NCI-H2081 (cell line): ENCODE results near the gene ANKRD39.
"Not testable (repeated sequence)": the region's sequence is repeated elsewhere in the genome, so short reads cannot be mapped to it uniquely, and the experiment has no call there.

Experiments
- DNase-seq, 2 experiments: peaks; one replicate each; lab custom pipeline; 2025; lab: John Stamatoyannopoulos, UW

The ANKRD39 gene

GRCh38 chr2:96857667-96858372 lies at the start of gene ANKRD39:
ANKRD39 (minus strand) TSS chr2:96858016; CDS start chr2:96857987, 29 bp downstream.
- DNase-seq, result peak; percentile 98

DNA sequence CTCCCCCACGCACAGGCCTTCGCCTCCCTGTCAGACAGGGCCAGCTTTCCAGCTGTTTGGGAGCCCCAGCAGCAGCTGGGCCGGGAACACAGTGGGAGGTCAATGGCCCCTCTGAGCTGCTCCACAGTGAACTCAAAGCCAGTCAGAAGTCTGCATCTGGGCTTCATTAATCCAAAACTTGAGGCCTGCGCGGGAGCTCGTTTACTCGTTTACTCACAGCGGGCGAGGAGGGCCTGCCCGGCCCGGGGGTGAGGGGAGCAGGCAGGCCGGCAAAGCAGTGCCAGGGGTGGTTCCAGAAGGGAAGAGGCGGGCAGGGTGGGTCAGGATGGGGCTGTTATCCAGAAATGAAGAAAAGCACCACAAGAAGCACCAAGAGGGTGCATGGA lies 48.9 kb upstream of the ANKRD39 start:
- DNase-seq, result no peak

GRCh38 chr2:96903815-96904214 lies 46.0 kb upstream of the ANKRD39 start:
- no peak for DNase-seq

DNA sequence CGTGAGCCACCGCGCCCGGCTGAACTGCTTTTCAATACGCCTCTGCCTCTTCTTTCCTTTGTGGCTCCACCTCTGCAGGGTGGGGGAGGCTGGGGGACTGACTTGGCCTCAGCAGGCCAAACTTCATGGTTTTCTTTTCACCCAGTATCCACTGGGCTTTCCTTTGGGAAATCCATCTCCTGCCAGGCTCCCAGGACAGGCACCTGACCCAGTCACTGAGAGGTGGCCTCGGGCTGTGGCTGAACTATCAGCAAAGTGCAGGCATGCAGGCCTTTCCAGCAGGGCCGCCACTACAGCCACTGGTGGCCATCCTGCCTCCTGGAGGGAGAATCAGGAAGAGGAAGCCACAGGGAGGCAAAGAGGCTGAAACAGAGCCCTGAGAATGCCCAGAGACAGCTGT lies 45.5 kb upstream of the ANKRD39 start:
- DNase-seq, result no peak

DNA sequence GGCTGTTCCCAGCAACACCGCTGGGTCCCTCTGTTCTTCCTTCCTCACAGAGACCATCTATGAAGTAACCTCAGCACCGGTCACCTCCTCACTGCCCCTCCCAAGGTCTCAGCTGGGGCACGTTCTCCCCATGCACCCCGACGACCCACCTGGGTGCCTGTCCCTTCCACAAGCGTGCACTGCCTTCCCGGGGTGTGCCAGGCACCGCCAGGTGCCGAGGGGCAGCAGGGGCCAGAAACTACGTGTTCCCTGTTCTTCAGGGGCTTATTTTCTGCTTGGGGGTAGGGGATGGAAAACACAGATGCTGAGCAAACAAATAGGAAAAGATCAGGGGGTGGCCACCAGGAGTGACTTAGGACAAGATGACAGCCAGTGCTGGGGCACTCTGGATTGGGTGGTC lies 42.4 kb upstream of the ANKRD39 start:
- no peak for DNase-seq

- no peak for DNase-seq
Measured at GRCh38 chr2:96899413-96899741, 41.6 kb upstream of the ANKRD39 start.

- DNase-seq, result no peak
Measured at GRCh38 chr2:96898641-96899412, 41.0 kb upstream of the ANKRD39 start.

DNA sequence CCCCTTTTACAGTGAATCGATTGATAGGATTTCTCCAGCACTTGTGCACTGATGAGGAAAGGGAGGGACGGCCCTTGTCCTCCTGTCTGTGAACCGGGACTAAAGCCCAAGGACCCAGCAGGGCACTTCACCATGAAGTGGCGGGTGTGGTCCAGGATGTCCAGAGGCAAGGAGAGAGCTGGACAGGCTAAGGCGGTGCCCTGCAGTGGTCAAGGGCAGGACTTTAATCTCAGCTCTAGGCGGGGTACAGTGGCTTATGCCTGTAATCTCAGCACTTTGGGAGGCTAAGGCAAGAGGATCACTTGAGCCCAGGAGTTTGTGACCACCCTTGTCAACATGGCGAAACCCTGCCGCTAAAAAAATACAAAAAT lies 40.3 kb upstream of the ANKRD39 start:
- no peak for DNase-seq

DNA sequence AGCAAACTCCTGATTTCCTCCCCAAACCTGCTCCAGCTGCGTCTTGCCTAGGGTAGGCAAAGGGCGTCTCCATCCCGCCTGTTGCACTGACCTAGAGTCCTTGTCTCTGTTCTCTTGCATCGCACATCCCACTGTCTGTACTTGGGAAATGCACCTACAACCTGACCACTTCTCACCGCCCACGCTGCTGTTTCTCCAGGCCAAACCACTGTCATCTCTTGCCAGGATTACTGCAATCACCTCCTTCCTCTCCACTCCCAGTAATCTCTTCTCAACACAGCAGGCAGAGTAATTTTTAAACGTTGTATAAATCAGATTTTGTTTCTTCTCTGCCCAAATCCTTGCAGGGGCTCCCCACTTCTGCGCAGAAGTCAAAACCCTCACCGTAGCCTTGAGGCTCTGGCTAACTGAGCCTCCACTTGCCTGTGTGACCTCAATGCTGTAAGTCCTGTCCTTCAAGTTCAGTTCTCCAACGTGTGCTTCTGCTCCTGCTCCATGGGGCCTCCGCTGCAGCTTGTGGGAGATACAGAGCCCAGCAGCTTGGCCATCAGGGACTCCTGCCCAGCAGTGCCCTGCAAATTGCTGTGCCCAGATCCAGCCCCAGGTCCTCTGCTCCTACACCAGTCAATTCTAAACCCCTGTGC lies 39.8 kb upstream of the ANKRD39 start:
- no peak for DNase-seq

DNA sequence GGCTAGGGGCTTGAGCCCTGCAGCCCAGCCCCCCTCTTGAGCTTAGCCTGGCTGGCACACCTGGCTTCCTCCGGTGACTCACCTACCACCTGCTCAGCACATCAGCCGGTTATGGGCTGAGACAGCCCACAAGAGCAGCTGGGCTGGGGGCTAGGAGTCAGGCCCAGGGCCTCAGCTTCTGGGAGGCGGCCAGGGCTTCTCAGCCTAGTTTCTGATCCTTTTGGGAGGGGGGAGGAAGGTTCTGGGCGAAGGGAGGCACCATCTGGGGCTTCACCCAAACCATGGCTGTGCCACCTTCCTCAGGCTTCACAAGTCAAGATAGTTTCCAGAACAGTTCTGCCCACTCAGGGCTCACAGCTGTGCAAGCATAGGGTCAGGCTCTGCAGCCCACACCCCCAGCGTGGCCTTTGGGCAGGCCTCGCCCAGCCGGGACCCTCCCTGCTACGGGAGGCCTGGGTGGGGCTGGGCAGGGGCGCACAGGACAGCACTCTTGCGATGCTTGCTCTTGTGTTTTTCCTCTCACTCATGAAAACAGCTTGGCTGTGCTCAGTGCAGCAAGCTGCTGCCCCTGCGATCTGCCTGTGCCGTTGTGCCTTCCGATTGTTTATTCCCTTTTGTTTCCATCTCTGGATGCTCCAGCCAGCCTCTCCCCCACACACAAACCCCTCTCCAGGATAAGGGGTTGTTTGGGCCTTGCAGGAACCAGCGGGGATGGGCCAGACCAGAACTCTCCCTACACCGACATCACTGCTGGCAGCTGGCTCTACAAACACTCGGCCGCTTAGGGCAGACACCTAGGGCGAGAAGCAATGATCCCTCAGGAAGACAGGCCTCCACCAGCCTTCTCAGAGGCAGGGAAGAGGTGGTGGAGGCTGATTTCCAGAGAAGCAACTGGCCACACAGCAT lies 38.2 kb upstream of the ANKRD39 start:
- DNase-seq, result peak; percentile 74 to 83

DNA sequence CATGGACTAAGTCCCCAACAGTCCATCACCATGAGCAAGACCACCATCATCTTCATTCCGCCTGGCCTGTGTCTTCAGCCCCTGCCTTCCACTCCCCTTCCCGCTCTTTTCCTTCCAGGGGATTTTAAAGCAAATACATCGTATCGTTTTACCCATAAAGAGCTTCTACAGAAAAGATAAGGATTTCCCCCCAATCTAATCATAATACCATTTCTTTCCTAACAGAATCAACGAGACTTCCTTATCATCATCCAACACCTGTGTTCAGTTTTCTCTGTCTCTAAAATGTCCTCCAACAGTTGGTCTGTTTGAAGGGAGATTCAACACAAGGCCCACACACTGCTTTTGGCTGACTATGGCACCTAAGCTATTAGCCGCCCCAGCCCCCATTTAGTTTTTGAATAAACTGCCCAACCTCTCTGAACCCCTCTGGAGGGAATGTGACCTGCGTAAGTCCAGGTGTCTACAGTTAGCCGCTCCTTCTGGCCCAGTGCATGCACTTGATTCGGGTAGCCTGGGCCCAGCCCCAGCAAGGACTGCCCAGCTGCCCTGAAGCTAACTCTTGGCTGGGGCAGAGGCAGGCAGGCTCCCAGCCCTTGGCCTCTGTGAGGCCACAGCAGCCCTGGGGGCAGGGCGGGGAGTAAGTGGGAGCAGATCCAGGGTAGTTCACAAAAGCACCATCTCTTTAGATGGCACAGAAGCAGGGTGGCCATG lies 37.4 kb upstream of the ANKRD39 start:
- no peak for DNase-seq

DNA sequence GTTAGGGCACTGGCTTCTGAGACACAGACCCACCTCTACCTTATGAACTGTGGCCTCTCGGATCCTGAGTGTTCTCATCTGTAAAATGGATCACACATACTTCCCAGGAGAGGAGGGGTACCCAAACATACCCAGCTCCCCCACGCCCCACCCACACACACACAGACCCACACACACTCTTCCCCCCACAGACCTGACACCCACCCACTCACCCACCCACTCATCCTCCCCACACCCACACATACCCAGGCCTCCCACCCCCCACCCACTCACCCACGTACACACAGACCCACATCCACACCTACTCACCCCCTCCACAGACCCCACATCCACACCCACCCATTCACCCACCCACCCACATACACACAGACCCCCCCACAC lies 36.3 kb upstream of the ANKRD39 start:
- no peak for DNase-seq

DNA sequence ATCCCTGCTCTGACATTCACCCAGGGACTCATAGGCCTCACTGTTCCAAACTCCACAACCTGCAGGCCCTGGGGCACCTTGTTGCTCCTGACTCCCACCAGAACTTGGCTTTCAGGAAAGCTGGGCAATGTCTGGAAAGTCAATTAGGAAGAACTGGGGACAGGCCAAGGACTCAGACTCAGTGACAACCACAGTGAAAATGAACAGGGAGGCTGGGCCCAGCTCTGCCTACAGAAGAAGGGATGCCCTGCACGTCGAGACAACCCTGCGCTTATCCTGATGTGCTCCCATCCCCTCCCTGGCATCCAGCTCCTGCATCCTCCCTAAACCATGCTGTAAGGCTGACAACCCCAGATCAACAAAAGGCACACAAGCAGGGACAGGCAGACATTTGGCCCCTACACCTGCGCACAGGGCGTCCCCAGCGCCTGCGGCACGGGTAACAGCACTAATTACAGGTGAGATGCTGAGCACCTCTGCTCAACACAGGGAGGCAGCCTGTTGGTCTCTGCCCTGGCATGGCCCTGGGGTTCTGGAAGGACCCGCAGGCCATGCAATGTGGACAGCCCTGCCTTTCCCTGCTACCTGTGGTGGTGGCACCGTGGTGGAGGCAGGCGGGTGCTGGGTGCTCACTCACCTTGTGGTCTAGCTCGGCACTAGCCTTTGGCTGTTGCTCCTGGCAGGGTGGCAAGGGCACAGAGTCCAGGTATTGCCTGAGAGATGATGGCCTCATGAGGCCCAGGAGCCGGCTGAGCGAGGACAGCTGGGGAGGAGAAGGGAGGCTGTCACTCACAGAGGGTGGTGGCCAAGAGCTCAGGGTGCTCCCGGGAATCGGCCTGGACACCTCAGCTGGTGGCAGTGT lies 35.7 kb upstream of the ANKRD39 start:
- DNase-seq, result no peak

DNA sequence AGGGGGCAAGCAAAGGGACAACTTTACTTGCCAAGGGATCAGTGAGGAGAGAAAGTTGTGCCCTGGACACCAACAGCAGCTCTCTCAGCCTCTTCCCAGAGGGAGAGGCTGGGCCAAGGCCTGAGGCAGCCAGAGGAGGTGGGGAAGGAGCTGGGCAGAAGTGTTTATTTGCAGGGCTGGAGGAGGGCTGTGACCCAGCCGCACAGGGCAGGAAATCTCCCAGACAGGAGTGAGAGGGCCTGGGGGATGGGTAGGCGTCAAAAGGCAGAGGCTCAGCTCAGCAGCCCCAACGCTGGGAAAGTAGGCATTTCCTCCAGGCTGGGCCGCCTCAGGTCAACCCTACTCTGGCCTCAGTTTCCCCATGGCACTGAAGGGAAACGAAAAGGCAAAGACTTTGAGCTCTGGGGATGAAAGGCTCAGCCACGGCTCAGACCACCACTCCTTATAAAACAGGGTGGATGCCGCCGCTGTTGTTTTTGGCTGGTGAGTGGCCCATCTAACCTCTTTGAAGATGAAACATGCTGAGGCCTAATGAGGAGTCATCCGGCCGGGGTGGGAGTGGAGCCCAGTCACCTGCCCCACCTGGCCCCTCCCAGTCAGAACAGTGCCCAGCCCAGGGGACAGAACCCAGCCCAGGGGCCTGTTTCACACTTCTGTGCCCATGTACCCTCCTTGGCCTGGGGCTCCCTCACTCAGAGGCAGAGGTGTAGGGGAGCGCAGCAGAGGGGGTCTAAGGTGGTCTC lies 33.9 kb upstream of the ANKRD39 start:
- no peak for DNase-seq

- no peak for DNase-seq
Measured at GRCh38 chr2:96890726-96891385, 33.0 kb upstream of the ANKRD39 start.

DNA sequence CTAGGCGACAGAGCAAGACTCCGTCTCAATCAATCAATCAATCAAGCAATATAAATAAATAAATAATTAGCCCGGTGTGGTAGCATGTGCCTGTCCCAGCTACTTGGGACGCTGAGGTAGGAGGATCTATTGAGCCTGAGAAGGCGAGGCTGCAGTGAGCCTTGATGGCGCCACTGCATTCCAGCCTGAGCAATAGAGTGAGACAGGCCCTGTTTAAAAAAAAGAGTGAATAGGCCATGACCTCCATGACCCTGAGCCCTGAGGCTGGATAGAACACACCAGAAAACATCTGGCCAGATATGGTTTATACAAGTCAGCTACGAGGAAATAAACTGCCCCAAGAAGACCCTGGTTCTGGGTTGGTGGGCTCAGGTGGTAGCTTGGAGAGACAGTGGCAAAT lies 32.4 kb upstream of the ANKRD39 start:
- DNase-seq, result no peak

DNA sequence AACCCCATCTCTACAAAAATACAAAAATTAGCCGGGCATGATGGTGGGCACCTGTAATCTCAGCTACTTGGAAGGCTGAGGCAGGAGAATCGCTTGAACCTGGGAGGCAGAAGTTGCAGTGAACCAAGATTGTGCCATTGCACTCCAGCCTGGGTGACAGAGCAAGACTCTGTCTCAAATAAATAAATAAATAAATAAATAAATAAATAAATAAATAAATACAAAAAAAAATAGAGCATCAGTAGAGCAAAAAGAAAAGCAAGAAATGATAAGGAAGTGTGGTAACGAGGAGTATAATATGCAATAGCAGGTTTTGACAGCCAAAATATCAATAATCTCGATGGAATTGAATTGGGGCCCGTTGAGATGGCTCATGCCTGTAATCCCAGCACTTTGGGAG lies 31.7 kb upstream of the ANKRD39 start:
- DNase-seq, result not testable (repeated sequence)

GRCh38 chr2:96888072-96889011 lies 30.5 kb upstream of the ANKRD39 start:
- DNase-seq, result peak in 1 of 2 experiments; percentile 61
